GM19467 (cell line): ENCODE data around the gene FUT9.

Experiments used
- ATAC-seq: cut with Tn5 transposase; IDR thresholded peaks from one replicate; pipeline ENCODE4 v1.9.1; 2021; ENCODE audit warnings: mild to moderate bottlenecking, moderate library complexity; ENCODE audit not compliant: unreplicated experiment

Gene FUT9

GRCh38 chr6:96164802-96165201 lies 149.0 kb downstream of the FUT9 start:
- ATAC-seq: no peak

DNA sequence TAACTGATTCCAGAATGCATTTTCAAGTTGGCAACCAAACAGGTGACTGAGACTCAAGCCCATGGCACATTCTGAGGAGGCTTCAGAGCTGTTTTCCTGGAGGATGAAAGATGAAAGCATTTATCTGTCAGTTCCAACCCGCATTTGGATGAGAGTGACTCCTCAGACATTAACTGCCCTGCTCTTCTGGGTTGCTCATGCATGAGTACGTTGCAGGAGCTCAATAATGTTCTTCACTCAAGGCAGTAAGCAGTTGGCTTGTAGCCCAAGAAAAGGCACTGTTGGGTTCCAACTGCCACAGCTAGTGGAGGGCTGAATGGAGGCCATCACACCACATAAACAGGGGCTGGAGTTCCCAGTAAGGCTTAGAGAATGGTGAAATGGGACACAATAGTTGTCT lies 155.3 kb downstream of the FUT9 start:
- ATAC-seq: no peak

DNA sequence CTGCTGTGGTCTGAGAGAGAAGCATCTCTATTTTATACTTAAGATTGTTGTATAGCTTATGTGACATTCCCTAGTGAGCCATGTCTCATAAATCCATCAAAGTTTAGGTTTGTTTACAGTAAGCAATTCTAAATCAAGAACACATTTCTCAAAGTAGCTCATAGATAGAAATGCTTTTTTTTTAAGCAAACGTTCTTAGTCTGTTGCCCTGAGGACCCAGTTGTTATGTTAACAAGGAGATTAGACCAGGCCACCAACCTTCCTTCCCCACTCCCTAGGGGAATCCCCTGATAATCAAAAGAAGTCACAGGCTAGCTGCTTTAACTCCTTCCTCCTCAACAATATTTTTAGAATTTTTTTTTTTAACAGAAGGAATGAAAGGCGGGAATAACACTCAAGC lies 169.0 kb downstream of the FUT9 start:
- ATAC-seq: no peak

DNA sequence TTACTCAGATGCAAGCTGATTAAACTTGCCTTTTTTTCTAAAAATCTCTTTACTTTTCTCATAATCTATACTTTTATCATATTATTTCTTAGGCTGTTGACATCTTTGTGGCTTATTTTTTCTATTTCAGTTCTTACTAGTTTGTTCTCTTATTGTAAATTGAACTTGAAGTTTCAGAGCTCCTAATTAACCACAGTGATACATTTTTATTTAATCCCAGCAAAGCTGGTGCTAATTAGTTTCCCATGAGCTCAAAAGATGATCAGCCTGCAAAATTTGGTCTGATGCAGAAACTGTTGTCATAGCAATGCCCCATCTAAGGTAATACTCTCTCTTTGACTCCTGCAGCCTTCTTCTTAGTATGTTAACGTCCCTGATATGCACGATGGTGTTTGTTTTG lies 170.3 kb downstream of the FUT9 start:
- ATAC-seq: no peak

DNA sequence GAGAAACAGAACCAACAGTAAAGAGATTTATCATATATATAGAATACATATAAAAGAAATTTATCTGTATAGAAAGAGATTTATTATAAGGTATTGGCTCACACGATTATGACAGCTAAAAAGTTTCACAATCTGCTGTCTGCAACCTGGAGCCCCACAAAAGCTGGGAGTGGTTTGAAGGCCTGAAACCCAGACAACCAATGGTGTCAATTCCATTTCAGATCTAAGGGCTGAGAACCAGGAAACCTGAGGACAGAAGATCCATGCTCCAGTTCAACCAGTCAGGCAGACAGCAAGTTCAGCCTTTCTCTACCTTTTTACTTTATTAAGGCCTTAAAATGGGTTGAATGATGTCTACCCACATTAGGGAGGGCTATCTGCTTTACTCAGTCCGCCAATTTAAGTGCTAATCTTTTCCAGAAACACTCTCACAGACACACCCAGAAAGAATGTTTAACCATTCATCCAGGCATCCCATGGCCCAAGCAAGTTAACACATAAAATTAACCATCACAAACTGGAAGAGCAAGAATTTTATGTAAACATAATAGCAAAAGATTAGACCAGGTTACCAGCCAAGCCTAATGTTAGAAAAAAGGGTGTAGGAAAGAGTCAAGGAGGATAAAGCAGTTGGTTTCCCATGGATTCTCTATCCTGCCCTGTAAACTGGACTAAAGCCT lies 170.9 kb downstream of the FUT9 start:
- ATAC-seq: no peak

DNA sequence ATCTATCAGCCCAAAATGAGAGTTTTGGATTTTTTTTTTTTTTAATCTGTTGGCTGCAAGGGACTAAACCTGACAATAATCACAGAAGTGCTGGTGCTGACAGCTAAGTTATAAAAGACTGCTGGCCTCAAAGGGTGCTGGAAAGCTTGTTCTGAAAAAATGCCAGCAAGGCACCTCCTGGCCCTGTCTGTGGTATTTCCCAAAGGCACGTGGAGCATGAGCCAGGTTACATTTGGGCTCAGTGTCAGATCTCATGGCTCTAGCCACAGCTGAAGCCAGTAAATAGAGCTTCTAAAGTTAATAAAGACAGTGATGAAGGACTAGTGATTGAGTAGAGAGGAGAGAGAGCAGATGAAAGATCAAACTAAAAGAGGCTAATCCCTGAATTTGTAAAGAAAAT lies 178.9 kb downstream of the FUT9 start:
- no peak for ATAC-seq

DNA sequence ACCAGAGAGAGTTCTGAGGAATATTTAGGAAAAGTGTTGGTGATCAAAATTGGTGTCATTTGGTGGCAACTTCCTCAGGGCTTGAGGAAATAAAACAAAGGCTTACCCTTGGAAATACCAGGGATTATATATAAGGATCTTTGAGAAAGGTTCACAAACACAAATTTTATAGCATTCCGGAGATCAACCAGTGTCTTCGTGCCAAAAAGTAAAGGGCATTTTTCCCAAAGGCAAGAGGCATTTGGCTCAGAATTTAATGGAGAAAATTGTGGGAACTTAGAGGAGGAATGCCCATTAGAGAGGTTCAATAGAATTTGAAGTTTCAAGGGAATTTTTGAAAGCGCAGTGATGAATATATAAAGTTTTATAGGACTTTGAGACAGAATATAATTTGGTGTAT lies 179.5 kb downstream of the FUT9 start:
- ATAC-seq: no peak

DNA sequence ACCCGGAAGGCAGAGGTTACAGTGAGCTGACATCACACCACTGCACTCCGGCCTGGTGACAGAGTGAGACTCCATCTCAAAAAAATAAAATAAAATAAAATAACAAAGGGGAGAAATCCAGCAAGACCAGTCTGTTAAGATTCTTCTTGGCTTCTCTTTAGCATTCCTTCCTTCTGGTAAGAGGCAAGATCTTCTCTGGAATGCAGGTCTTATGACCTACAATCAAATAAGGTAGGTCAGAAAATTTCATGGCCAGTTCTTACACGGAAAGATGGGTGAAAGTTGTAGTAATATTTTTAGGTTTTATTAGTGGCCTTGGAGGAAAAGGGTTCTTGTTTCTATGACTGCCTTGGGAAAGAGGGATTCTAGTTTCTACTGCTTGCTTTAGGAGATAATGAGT lies 180.9 kb downstream of the FUT9 start:
- no peak for ATAC-seq

DNA sequence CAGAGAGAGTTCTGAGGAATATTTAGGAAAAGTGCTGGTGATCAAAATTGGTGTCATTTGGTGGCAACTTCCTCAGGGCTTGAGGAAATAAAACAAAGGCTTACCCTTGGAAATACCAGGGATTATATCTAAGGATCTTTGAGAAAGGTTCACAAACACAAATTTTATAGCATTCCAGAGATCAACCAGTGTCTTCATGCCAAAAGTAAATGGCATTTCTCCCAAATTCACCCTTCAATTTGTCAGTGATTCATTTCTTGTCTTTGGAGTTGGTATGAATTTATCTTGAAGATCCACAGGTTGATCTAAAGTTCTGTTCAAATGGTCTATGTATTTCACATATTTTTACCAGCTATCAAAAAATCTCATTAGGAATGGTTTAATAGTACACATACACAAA lies 181.5 kb downstream of the FUT9 start:
- no peak for ATAC-seq

GRCh38 chr6:96202571-96202970 lies 186.8 kb downstream of the FUT9 start:
- ATAC-seq: no peak

DNA sequence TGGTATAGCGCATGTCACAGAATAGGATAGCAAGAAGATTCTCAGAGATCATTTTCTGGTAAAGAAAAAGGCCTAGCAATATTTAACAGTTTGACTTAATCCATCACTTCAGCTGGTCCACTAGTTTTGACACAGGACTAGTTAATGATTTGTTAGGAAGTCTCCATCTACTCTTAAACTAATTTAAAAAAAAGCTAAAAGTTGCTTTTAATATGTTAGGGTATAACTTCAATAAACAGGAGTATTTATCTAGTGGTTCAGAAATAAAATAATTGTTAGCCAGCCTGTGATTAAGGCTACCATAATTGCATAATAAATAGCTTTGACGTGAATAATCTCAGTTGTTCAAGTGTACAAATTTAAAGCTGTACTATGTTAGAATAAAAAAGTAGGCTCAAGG lies 195.6 kb downstream of the FUT9 start:
- no peak for ATAC-seq

- no peak for ATAC-seq
Observed at GRCh38 chr6:96212066-96212465, 196.3 kb downstream of the FUT9 start.

- no peak for ATAC-seq
Observed at GRCh38 chr6:96213784-96214183, 198.0 kb downstream of the FUT9 start.

DNA sequence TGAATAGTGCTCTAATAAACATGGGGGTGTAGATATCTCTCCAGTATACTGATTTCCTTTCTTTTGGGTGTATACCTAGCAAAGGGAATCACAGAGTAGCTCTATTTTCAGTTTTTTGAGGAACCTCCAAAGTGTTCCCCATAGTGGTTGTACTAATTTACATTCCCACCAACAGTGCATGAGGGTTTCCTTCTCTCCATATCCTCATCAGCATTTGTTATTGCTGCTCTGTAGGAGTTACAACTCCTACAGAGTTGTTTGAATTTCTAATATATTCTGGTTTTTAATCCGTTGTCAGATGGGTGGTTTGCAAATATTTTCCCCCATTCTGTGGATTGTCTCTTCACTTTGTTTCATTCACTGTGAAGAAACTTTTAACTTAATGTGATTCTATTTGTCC lies 207.9 kb downstream of the FUT9 start:
- ATAC-seq: no peak

GRCh38 chr6:96227135-96227534 lies 211.4 kb downstream of the FUT9 start:
- no peak for ATAC-seq

DNA sequence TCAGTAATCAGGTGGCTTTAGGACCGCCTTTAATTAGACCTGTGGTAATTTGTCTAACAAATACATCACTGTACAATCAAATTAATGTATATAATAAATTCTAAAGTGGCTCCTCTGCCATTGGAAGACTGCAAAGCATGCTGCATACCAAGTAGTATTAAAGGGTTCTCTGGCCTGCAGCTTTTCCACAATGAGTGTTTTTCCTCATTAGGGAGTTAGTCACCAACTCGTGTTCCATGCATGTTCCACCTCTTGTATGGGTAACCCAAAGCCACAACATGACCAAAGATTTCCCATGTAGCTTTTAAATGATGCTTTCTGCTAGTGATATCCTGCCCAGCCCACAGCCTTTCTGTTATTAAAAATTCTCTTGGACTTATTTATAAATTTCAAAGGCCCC lies 218.7 kb downstream of the FUT9 start:
- ATAC-seq: no peak

GRCh38 chr6:96235927-96236326 lies 220.2 kb downstream of the FUT9 start:
- no peak for ATAC-seq

DNA sequence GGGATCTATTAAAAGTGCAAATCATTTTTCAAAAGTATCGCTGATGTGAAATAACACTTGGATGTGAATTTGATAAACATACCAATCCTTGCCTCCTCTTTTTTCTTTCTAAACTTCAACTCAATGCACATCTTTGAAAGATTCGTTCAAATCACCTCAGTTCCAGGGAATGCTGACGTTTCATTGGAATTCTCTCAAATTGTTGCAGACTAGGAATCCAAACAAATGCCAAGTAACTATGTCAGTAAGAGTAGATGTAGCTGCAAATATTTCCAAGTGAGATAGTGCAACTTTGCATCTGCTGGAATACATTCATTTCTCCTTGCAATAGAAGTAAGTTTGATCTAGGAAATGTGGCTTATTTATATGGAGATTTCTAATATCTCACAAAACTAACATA lies 220.7 kb downstream of the FUT9 start:
- ATAC-seq: no peak

DNA sequence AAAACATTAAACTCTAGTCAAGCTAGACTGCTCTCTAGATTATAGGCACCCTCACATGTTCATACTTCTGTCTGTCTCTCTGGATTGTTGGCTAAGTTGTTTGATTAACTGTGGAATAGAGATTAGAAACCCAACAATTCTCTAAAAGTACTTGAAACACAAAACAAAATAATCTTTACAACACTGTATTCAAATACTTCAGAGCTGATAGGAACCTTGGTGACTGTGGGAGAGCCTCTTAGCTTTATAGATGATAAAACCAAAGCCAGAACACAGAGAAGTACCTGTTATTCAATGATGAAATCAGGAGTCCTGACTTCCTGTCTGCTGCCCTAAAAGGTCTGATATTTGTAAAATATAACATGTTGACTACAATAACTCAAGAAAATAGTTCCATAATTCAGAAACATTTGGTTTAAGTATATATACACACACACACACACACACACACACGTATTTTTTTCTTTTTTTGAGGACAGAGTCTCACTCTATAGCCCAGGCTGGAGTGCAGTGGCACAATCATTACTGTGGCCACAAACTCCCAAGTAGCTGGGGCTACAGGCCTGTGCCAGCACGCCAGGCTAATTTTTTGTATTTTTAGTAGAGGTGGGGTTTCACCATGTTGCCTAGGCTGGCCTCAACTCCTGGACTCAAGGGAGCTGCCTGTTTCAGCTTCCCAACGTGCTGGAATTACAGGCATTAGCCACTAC lies 222.0 kb downstream of the FUT9 start:
- no peak for ATAC-seq

GRCh38 chr6:96246563-96246962 lies 230.8 kb downstream of the FUT9 start:
- ATAC-seq: no peak

DNA sequence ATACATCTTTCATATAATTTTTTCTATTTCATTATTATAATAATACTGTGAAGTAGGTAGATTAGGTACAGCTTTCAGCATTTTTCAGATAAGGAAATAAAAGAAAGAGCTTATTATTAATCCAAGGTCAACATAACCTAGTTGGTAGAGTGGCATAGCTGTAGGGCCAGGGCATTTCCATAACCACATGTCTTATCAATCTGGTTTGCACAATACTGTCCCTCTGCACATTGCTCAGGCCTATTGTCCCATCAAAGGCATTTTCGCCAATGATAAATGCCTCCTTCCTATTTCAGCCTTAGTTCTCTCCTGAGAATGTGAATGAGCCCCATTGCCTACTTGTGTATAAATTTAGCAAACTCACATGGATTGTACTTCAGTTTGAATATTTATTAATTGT lies 234.0 kb downstream of the FUT9 start:
- ATAC-seq: no peak

DNA sequence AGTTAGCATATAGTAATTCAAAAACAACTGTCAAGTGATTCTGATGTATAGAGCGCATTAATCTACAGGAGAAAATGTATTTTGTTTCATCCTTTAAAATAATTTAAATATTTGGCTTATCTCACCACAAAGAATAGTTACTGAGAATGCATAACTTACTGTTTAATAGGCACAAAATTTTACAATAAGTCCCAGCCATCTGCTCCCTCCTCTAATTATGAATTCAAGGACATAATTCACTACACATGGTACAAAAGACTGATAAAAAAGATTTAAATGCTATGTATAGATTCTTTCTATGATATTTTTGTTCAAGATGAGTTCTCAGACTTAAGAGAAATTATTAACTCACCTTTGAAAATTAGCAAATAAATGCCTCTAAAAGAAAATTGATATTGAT lies 242.0 kb downstream of the FUT9 start:
- no peak for ATAC-seq
